RKO (cell line): ENCODE measurements around the gene COPS2.
"Not testable (repeated sequence)": the region's sequence is repeated elsewhere in the genome, so short reads cannot be mapped to it uniquely, and the experiment has no call there.

Source experiments
- DNase-seq: peaks from one replicate; pipeline ENCODE4 v3.0.0-alpha.2; 2016; ENCODE audit warnings: low spot score

Gene COPS2

GRCh38 chr15:49155110-49155833 is at the start of gene COPS2:
COPS2 (minus strand) TSS chr15:49155599; CDS start chr15:49155578, 21 bp downstream.
- DNase-seq, result peak; percentile 98

- no peak for DNase-seq
Measured at GRCh38 chr15:49200347-49200746, 44.9 kb upstream of the COPS2 start.

GRCh38 chr15:49199666-49200065 is 44.3 kb upstream of the COPS2 start:
- DNase-seq, result no peak

GRCh38 chr15:49196856-49197255 is 41.5 kb upstream of the COPS2 start:
- DNase-seq, result no peak

GRCh38 chr15:49191892-49192291 is 36.5 kb upstream of the COPS2 start:
- DNase-seq, result no peak

- DNase-seq, result no peak
Measured at GRCh38 chr15:49190586-49190985, 35.2 kb upstream of the COPS2 start.

- DNase-seq, result peak; percentile 11
Measured at GRCh38 chr15:49189631-49190030, 34.2 kb upstream of the COPS2 start.

- no peak for DNase-seq
Measured at GRCh38 chr15:49188933-49189332, 33.5 kb upstream of the COPS2 start.

GRCh38 chr15:49187549-49188245 is 32.3 kb upstream of the COPS2 start:
- peak; percentile 55 for DNase-seq

- DNase-seq, result no peak
Measured at GRCh38 chr15:49185473-49185872, 30.1 kb upstream of the COPS2 start.

GRCh38 chr15:49183741-49184140 is 28.3 kb upstream of the COPS2 start:
- DNase-seq, result not testable (repeated sequence)

- no peak for DNase-seq
Measured at GRCh38 chr15:49182128-49182527, 26.7 kb upstream of the COPS2 start.

- no peak for DNase-seq
Measured at GRCh38 chr15:49179433-49180190, 24.2 kb upstream of the COPS2 start.

GRCh38 chr15:49178497-49178896 is 23.1 kb upstream of the COPS2 start:
- DNase-seq, result no peak

GRCh38 chr15:49175582-49176397 is 20.4 kb upstream of the COPS2 start:
- not testable (repeated sequence) for DNase-seq

- no peak for DNase-seq
Measured at GRCh38 chr15:49174902-49175301, 19.5 kb upstream of the COPS2 start.

GRCh38 chr15:49171790-49172189 is 16.4 kb upstream of the COPS2 start:
- peak; percentile 54 for DNase-seq

- peak; percentile 95 for DNase-seq
Measured at GRCh38 chr15:49169880-49170597, 14.6 kb upstream of the COPS2 start, which contains the start of gene GALK2. GALK2 (plus strand) TSS chr15:49170247; CDS start chr15:49170323, 76 bp downstream.

- DNase-seq, result no peak
Measured at GRCh38 chr15:49168016-49168415, 12.6 kb upstream of the COPS2 start.

GRCh38 chr15:49164865-49165264 is 9.5 kb upstream of the COPS2 start:
- DNase-seq, result no peak

- DNase-seq, result peak; percentile 19
Measured at GRCh38 chr15:49163678-49164077, 8.3 kb upstream of the COPS2 start.
